Measurements from ENCODE around the gene PLOD1.

Gene PLOD1

GRCh38 chr1:11934302-11935056, at the start of gene PLOD1:
Gene PLOD1 (plus strand): TSS chr1:11934717. CDS start chr1:11934780, 63 bp downstream.
- peak within 1 kb of the TSS; percentile 82 for H3K27ac ChIP-seq

GRCh38 chr1:11885916-11886315, 48.6 kb upstream of the PLOD1 start:
- no peak for TF ChIP-seq CTCF (IDR thresholded peaks at IDR 0.05; ENCODE audit: low read depth, low read length)
- H3K9me3 ChIP-seq (ENCODE audit: severe bottlenecking) = peaks cover 4% of the 10 kb centered on the region
- peak; percentile 63 for DNase-seq
- no peak overlapping the region for H3K4me3 ChIP-seq (ENCODE audit: low read depth, low read length)
- peak overlapping the region; percentile 62 for H3K27ac ChIP-seq
- H3K27me3 ChIP-seq (ENCODE audit: insufficient read depth, low read depth, severe bottlenecking) = no peaks in the 10 kb centered on the region
- H3K36me3 ChIP-seq = no peaks in the 10 kb centered on the region

More at GRCh38 chr1:11934302-11935056, at the start of gene PLOD1:
- DNase-seq = peak; percentile 93
- no peak for TF ChIP-seq CTCF (IDR thresholded peaks at IDR 0.05; ENCODE audit: low read depth, low read length)
- Histone ChIP-seq H3K4me3 (ENCODE audit: low read depth, low read length) (peak within 1 kb of the TSS; percentile 57), H3K9me3 (ENCODE audit: severe bottlenecking) (no peaks in the 10 kb centered on the region), H3K27me3 (ENCODE audit: insufficient read depth, low read depth, severe bottlenecking) (no peaks in the 10 kb centered on the region), H3K36me3 (peaks cover 7% of the 10 kb centered on the region; the same call in 1 of the 2 replicates)

- H3K27ac ChIP-seq = no peak overlapping the region
- H3K27me3 ChIP-seq (ENCODE audit: insufficient read depth, low read depth, severe bottlenecking) = no peaks in the 10 kb centered on the region
- no peaks in the 10 kb centered on the region for H3K36me3 ChIP-seq
- no peak for DNase-seq
- no peak overlapping the region for H3K4me3 ChIP-seq (ENCODE audit: low read depth, low read length)
- no peak for TF ChIP-seq CTCF (IDR thresholded peaks at IDR 0.05; ENCODE audit: low read depth, low read length)
- peaks cover under 1% of the 10 kb centered on the region for H3K9me3 ChIP-seq (ENCODE audit: severe bottlenecking)
Observed at GRCh38 chr1:11886986-11887665, 47.4 kb upstream of the PLOD1 start.

- no peaks in the 10 kb centered on the region for H3K27me3 ChIP-seq (ENCODE audit: insufficient read depth, low read depth, severe bottlenecking)
- TF ChIP-seq CTCF (IDR thresholded peaks at IDR 0.05; ENCODE audit: low read depth, low read length) = 0 out of 2 replicates have a peak, but pooled peaks have one; percentile 5
- H3K27ac ChIP-seq = no peak overlapping the region
- H3K4me3 ChIP-seq (ENCODE audit: low read depth, low read length) = no peak overlapping the region
- H3K36me3 ChIP-seq = no peaks in the 10 kb centered on the region
- no peaks in the 10 kb centered on the region for H3K9me3 ChIP-seq (ENCODE audit: severe bottlenecking)
- no peak for DNase-seq
Observed at GRCh38 chr1:11887666-11888007, 46.9 kb upstream of the PLOD1 start.

GRCh38 chr1:11888206-11888876, 46.2 kb upstream of the PLOD1 start:
- Histone ChIP-seq H3K27ac (no peak overlapping the region), H3K36me3 (no peaks in the 10 kb centered on the region), H3K27me3 (ENCODE audit: insufficient read depth, low read depth, severe bottlenecking) (no peaks in the 10 kb centered on the region), H3K4me3 (ENCODE audit: low read depth, low read length) (no peak overlapping the region), H3K9me3 (ENCODE audit: severe bottlenecking) (no peaks in the 10 kb centered on the region)
- TF ChIP-seq CTCF (IDR thresholded peaks at IDR 0.05; ENCODE audit: low read depth, low read length) = no peak
- no peak for DNase-seq
